MM.1S (cell line): ENCODE results near the gene THADA.
A peak's percentile ranks its signal among the peaks of the same experiment; 100 is the strongest.

ENCODE experiments used
- DNase-seq: peaks from one replicate; pipeline ENCODE4 v3.0.0-alpha.2; 2015
- H2AFZ ChIP-seq: fragments of 300-600 bp; sonication (generic); 2 replicates; pipeline ENCODE4 v1.6.0; 2016; ENCODE audit warnings: antibody characterized with exemption, low read length
- H3F3A ChIP-seq: fragments of 300-600 bp; sonication (generic); 2 replicates; pipeline ENCODE4 v1.6.1; 2016; ENCODE audit warnings: mild to moderate bottlenecking, antibody characterized with exemption, low read length, moderate library complexity, mixed read lengths; ENCODE audit not compliant: insufficient read depth
- H3K27ac ChIP-seq: fragments of 300-600 bp; sonication (generic); 2 replicates; pipeline ENCODE4 v1.5.1; 2016; ENCODE audit warnings: mild to moderate bottlenecking, low read length
- H3K27me3 ChIP-seq: fragments of 300-600 bp; sonication (generic); replicated peaks from 2 replicates; pipeline ENCODE4 v1.6.0; 2016; ENCODE audit warnings: low read length; ENCODE audit not compliant: insufficient read depth
- H3K36me3 ChIP-seq: fragments of 300-600 bp; sonication (generic); replicated peaks from 2 replicates; pipeline ENCODE4 v1.6.1; 2016; ENCODE audit warnings: mild to moderate bottlenecking, low read length, mixed read lengths; ENCODE audit not compliant: insufficient read depth
- H3K4me1 ChIP-seq: fragments of 300-600 bp; sonication (generic); 2 replicates; pipeline ENCODE4 v1.6.1; 2016; ENCODE audit warnings: low read length, mixed read lengths
- H3K4me2 ChIP-seq: fragments of 300-600 bp; sonication (generic); 2 replicates; pipeline ENCODE4 v1.6.0; 2016; ENCODE audit warnings: low read depth, low read length
- H3K4me3 ChIP-seq: fragments of 300-600 bp; sonication (generic); 2 replicates; pipeline ENCODE4 v1.5.1; 2016; ENCODE audit warnings: low read length, mixed read lengths
- H3K79me2 ChIP-seq: fragments of 300-600 bp; sonication (generic); 2 replicates; pipeline ENCODE4 v1.6.1; 2016; ENCODE audit warnings: mixed run types, low read length, mixed read lengths
- H3K9ac ChIP-seq: fragments of 300-600 bp; sonication (generic); 2 replicates; pipeline ENCODE4 v1.6.1; 2016; ENCODE audit warnings: low read length, mixed read lengths
- H3K9me2 ChIP-seq: fragments of 300-600 bp; sonication (generic); replicated peaks from 2 replicates; pipeline ENCODE4 v1.6.1; 2016; ENCODE audit warnings: mild to moderate bottlenecking, low read length, mixed read lengths; ENCODE audit not compliant: insufficient read depth
- H3K9me3 ChIP-seq: fragments of 300-600 bp; sonication (generic); replicated peaks from 2 replicates; pipeline ENCODE4 v1.6.1; 2016; ENCODE audit warnings: mild to moderate bottlenecking, low read length, mixed read lengths; ENCODE audit not compliant: insufficient read depth
- H4K20me1 ChIP-seq: fragments of 300-600 bp; sonication (generic); 2 replicates; pipeline ENCODE4 v1.6.1; 2016; ENCODE audit warnings: mild to moderate bottlenecking, low read length, moderate library complexity, mixed read lengths; ENCODE audit not compliant: insufficient read depth
- CTCF ChIP-seq: fragments of 300-600 bp; sonication (generic); IDR thresholded peaks from 2 replicates; pipeline ENCODE4 v1.5.1; 2016; ENCODE audit warnings: antibody characterized with exemption, low read length, mixed read lengths
- EZH2 ChIP-seq: fragments of 300-600 bp; sonication (generic); optimal IDR thresholded peaks from 2 replicates; pipeline ENCODE3; 2017; ENCODE audit warnings: low read depth, mild to moderate bottlenecking, antibody characterized with exemption, low read length, mixed read lengths
- EZH2phosphoT487 ChIP-seq: fragments of 300-600 bp; sonication (generic); IDR thresholded peaks from 2 replicates; pipeline ENCODE4 v1.6.1; 2018; ENCODE audit warnings: antibody characterized with exemption, low read length

THADA gene

GRCh38 chr2:43594875-43595274 lies 963 bp downstream of the THADA start:
- peak overlapping the region; percentile 84 for H3K9ac ChIP-seq
- H3K36me3 ChIP-seq, result no peaks in the 10 kb centered on the region
- H3K4me3 ChIP-seq, result peak overlapping the region; percentile 90
- no peaks in the 10 kb centered on the region for H3K9me3 ChIP-seq
- peaks cover 20% of the 10 kb centered on the region for H3K79me2 ChIP-seq
- H3K27me3 ChIP-seq, result no peaks in the 10 kb centered on the region
- H3K4me1 ChIP-seq, result peaks cover 7% of the 10 kb centered on the region
- 0 out of 2 replicates have a peak overlapping the region, but pooled peaks have one; percentile 75 for H3K27ac ChIP-seq
- H3F3A ChIP-seq, result no peaks in the 10 kb centered on the region
- peak overlapping the region; percentile 88 for H2AFZ ChIP-seq
- no peak for DNase-seq
- H3K4me2 ChIP-seq, result peak overlapping the region; percentile 78
- TF ChIP-seq EZH2phosphoT487, result no peak
- no peak for TF ChIP-seq EZH2
- no peak for TF ChIP-seq CTCF
- H4K20me1 ChIP-seq, result no peaks in the 10 kb centered on the region
- no peaks in the 10 kb centered on the region for H3K9me2 ChIP-seq

- H3K27me3 ChIP-seq, result no peaks in the 10 kb centered on the region
- no peaks in the 10 kb centered on the region for H3F3A ChIP-seq
- DNase-seq, result no peak
- peaks cover 7% of the 10 kb centered on the region for H3K4me1 ChIP-seq
- H4K20me1 ChIP-seq, result no peaks in the 10 kb centered on the region
- TF ChIP-seq EZH2phosphoT487, result no peak
- TF ChIP-seq CTCF, result no peak
- TF ChIP-seq EZH2, result no peak
- no peak overlapping the region for H3K9ac ChIP-seq
- peaks cover 20% of the 10 kb centered on the region for H3K79me2 ChIP-seq
- H3K4me3 ChIP-seq, result no peak overlapping the region
- no peak overlapping the region for H2AFZ ChIP-seq
- no peak overlapping the region for H3K4me2 ChIP-seq
- H3K36me3 ChIP-seq, result no peaks in the 10 kb centered on the region; the same call in 1 of the 2 replicates
- H3K9me3 ChIP-seq, result no peaks in the 10 kb centered on the region
- H3K27ac ChIP-seq, result no peak overlapping the region
- no peaks in the 10 kb centered on the region for H3K9me2 ChIP-seq
Observed at GRCh38 chr2:43593254-43593653, 2.6 kb downstream of the THADA start.

- Histone ChIP-seq H4K20me1 (no peaks in the 10 kb centered on the region), H3K27me3 (no peaks in the 10 kb centered on the region), H3K9me2 (no peaks in the 10 kb centered on the region), H3K27ac (no peak overlapping the region), H3K9ac (no peak overlapping the region), H3K4me1 (peaks cover 7% of the 10 kb centered on the region), H2AFZ (no peak overlapping the region), H3K79me2 (peaks cover 20% of the 10 kb centered on the region), H3K9me3 (no peaks in the 10 kb centered on the region), H3K36me3 (no peaks in the 10 kb centered on the region; the same call in 1 of the 2 replicates), H3K4me2 (no peak overlapping the region), H3K4me3 (no peak overlapping the region), H3F3A (no peaks in the 10 kb centered on the region)
- no peak for DNase-seq
- TF ChIP-seq EZH2phosphoT487 (no peak), EZH2 (no peak), CTCF (no peak)
Observed at GRCh38 chr2:43592443-43592842, 3.4 kb downstream of the THADA start.
